IMR-90 (cell line): ENCODE measurements around the gene TEF.

Source experiments
- CEBPB ChIP-seq: IDR thresholded peaks from 2 replicates; pipeline ENCODE4 v1.6.1; 2012; ENCODE audit warnings: low read depth, low read length, improper control_type of control experiment
- CHD1 ChIP-seq: IDR thresholded peaks from 2 replicates; pipeline ENCODE4 v1.6.1; 2012; ENCODE audit warnings: low read depth, low read length, improper control_type of control experiment
- CTCF ChIP-seq: conservative IDR thresholded peaks from 2 replicates; pipeline ENCODE4 v1.5.1; 2012; ENCODE audit warnings: mild to moderate bottlenecking, low read depth, low read length, improper control_type of control experiment
- POLR2A ChIP-seq: IDR thresholded peaks from 2 replicates; pipeline ENCODE4 v1.6.1; 2012; ENCODE audit warnings: mild to moderate bottlenecking, low read depth, low read length
- RAD21 ChIP-seq: IDR thresholded peaks from 2 replicates; pipeline ENCODE4 v1.6.1; 2012; ENCODE audit warnings: low read length, improper control_type of control experiment
- RFX5 ChIP-seq: IDR thresholded peaks from 2 replicates; pipeline ENCODE4 v1.8.0; 2012; ENCODE audit warnings: low read depth, mild to moderate bottlenecking, low read length, moderate library complexity
- SMC3 ChIP-seq: fragments of 150-350 bp; IDR thresholded peaks from 2 replicates; pipeline ENCODE4 v1.6.1; 2016; ENCODE audit warnings: low read depth, mild to moderate bottlenecking, antibody characterized with exemption, low read length, moderate library complexity

GRCh38 chr22:41401781-41402648 lies 20.3 kb downstream of the TEF start:
- TF ChIP-seq CTCF (no peak), SMC3 (no peak), CHD1 (no peak), CEBPB (no peak), POLR2A (no peak), RAD21 (no peak), RFX5 (no peak)
